IPS-20b (cell line): ENCODE data around the gene LDHAL6A.

Experiments
- H3K27ac ChIP-seq: one replicate; pipeline ENCODE4 v1.5.1; 2013; ENCODE audit warnings: low read length
- H3K27me3 ChIP-seq: 2 replicates; pipeline ENCODE4 v1.6.1; 2013; ENCODE audit warnings: mild to moderate bottlenecking, low read length, inconsistent platforms; ENCODE audit not compliant: insufficient read depth
- H3K36me3 ChIP-seq: 2 replicates; pipeline ENCODE4 v1.6.1; 2013; ENCODE audit warnings: low read depth, mild to moderate bottlenecking, inconsistent platforms, low read length, moderate library complexity; ENCODE audit not compliant: insufficient read depth
- H3K4me1 ChIP-seq: 2 replicates; pipeline ENCODE4 v1.6.1; 2013; ENCODE audit warnings: mild to moderate bottlenecking, control low read depth, inconsistent platforms, low read length, moderate library complexity; ENCODE audit not compliant: insufficient read depth
- H3K4me3 ChIP-seq: 2 replicates; pipeline ENCODE4 v1.5.1; 2013; ENCODE audit warnings: mild to moderate bottlenecking, low read length, inconsistent platforms
- H3K9ac ChIP-seq: 2 replicates; pipeline ENCODE4 v1.6.1; 2013; ENCODE audit warnings: low read depth, mild to moderate bottlenecking, inconsistent platforms, low read length, moderate library complexity
- H3K9me3 ChIP-seq: 2 replicates; pipeline ENCODE4 v1.6.1; 2013; ENCODE audit warnings: mild to moderate bottlenecking, low read depth, low read length, inconsistent platforms; ENCODE audit not compliant: insufficient read depth

The LDHAL6A gene

GRCh38 chr11:18459634-18460033, 4.0 kb downstream of the LDHAL6A start:
- H3K27ac ChIP-seq = no peak overlapping the region
- H3K4me1 ChIP-seq = no peaks in the 10 kb centered on the region
- no peaks in the 10 kb centered on the region for H3K36me3 ChIP-seq
- H3K27me3 ChIP-seq = no peaks in the 10 kb centered on the region
- no peak overlapping the region for H3K4me3 ChIP-seq
- no peaks in the 10 kb centered on the region for H3K9me3 ChIP-seq
- H3K9ac ChIP-seq = no peak overlapping the region

GRCh38 chr11:18461909-18462308, 6.3 kb downstream of the LDHAL6A start:
- H3K36me3 ChIP-seq = no peaks in the 10 kb centered on the region
- no peak overlapping the region for H3K4me3 ChIP-seq
- no peaks in the 10 kb centered on the region for H3K9me3 ChIP-seq
- H3K9ac ChIP-seq = no peak overlapping the region
- H3K27me3 ChIP-seq = no peaks in the 10 kb centered on the region
- H3K27ac ChIP-seq = no peak overlapping the region
- H3K4me1 ChIP-seq = no peaks in the 10 kb centered on the region

GRCh38 chr11:18463439-18463838, 7.8 kb downstream of the LDHAL6A start:
- no peaks in the 10 kb centered on the region for H3K27me3 ChIP-seq
- H3K4me1 ChIP-seq = no peaks in the 10 kb centered on the region
- no peak overlapping the region for H3K27ac ChIP-seq
- H3K9ac ChIP-seq = no peak overlapping the region
- no peak overlapping the region for H3K4me3 ChIP-seq
- H3K9me3 ChIP-seq = no peaks in the 10 kb centered on the region
- no peaks in the 10 kb centered on the region for H3K36me3 ChIP-seq

- no peaks in the 10 kb centered on the region for H3K4me1 ChIP-seq
- no peak overlapping the region for H3K4me3 ChIP-seq
- H3K36me3 ChIP-seq = no peaks in the 10 kb centered on the region
- no peak overlapping the region for H3K27ac ChIP-seq
- H3K9ac ChIP-seq = no peak overlapping the region
- H3K9me3 ChIP-seq = no peaks in the 10 kb centered on the region
- H3K27me3 ChIP-seq = no peaks in the 10 kb centered on the region
Observed at GRCh38 chr11:18466402-18466801, 10.7 kb downstream of the LDHAL6A start.

GRCh38 chr11:18468059-18468458, 12.4 kb downstream of the LDHAL6A start:
- H3K9ac ChIP-seq = no peak overlapping the region
- H3K4me3 ChIP-seq = no peak overlapping the region
- H3K36me3 ChIP-seq = no peaks in the 10 kb centered on the region
- H3K4me1 ChIP-seq = no peaks in the 10 kb centered on the region
- no peaks in the 10 kb centered on the region for H3K27me3 ChIP-seq
- no peaks in the 10 kb centered on the region for H3K9me3 ChIP-seq
- H3K27ac ChIP-seq = no peak overlapping the region

- no peaks in the 10 kb centered on the region for H3K36me3 ChIP-seq
- no peaks in the 10 kb centered on the region for H3K4me1 ChIP-seq
- H3K9ac ChIP-seq = no peak overlapping the region
- H3K9me3 ChIP-seq = no peaks in the 10 kb centered on the region
- H3K27ac ChIP-seq = no peak overlapping the region
- no peak overlapping the region for H3K4me3 ChIP-seq
- H3K27me3 ChIP-seq = no peaks in the 10 kb centered on the region
Observed at GRCh38 chr11:18468961-18469360, 13.3 kb downstream of the LDHAL6A start.

- no peak overlapping the region for H3K4me3 ChIP-seq
- H3K36me3 ChIP-seq = peaks cover 9% of the 10 kb centered on the region; the same call in 1 of the 2 replicates
- H3K27me3 ChIP-seq = no peaks in the 10 kb centered on the region
- H3K27ac ChIP-seq = no peak overlapping the region
- no peaks in the 10 kb centered on the region for H3K4me1 ChIP-seq
- H3K9ac ChIP-seq = no peak overlapping the region
- no peaks in the 10 kb centered on the region for H3K9me3 ChIP-seq
Observed at GRCh38 chr11:18471995-18472394, 16.3 kb downstream of the LDHAL6A start.

- Histone ChIP-seq H3K4me3 (no peak overlapping the region), H3K27ac (no peak overlapping the region), H3K27me3 (no peaks in the 10 kb centered on the region), H3K9ac (no peak overlapping the region), H3K9me3 (no peaks in the 10 kb centered on the region), H3K36me3 (peaks cover 12% of the 10 kb centered on the region; the same call in 1 of the 2 replicates), H3K4me1 (no peaks in the 10 kb centered on the region)
Observed at GRCh38 chr11:18472587-18472986, 16.9 kb downstream of the LDHAL6A start.

- Histone ChIP-seq H3K4me3 (no peak overlapping the region), H3K27me3 (no peaks in the 10 kb centered on the region), H3K4me1 (no peaks in the 10 kb centered on the region), H3K9ac (no peak overlapping the region), H3K9me3 (no peaks in the 10 kb centered on the region), H3K36me3 (peaks cover 77% of the 10 kb centered on the region), H3K27ac (no peak overlapping the region)
Observed at GRCh38 chr11:18479063-18479462, 23.4 kb downstream of the LDHAL6A start.

GRCh38 chr11:18485913-18486528, 30.4 kb downstream of the LDHAL6A start:
- Histone ChIP-seq H3K27me3 (no peaks in the 10 kb centered on the region), H3K9me3 (no peaks in the 10 kb centered on the region), H3K27ac (no peak overlapping the region), H3K9ac (no peak overlapping the region), H3K36me3 (peaks cover 68% of the 10 kb centered on the region), H3K4me1 (no peaks in the 10 kb centered on the region), H3K4me3 (no peak overlapping the region)

GRCh38 chr11:18490319-18490718, 34.7 kb downstream of the LDHAL6A start:
- peaks cover 71% of the 10 kb centered on the region for H3K36me3 ChIP-seq
- no peaks in the 10 kb centered on the region for H3K9me3 ChIP-seq
- H3K4me3 ChIP-seq = no peak overlapping the region
- H3K9ac ChIP-seq = no peak overlapping the region
- no peak overlapping the region for H3K27ac ChIP-seq
- H3K27me3 ChIP-seq = no peaks in the 10 kb centered on the region
- no peaks in the 10 kb centered on the region for H3K4me1 ChIP-seq

- H3K9me3 ChIP-seq = no peaks in the 10 kb centered on the region
- H3K4me1 ChIP-seq = no peaks in the 10 kb centered on the region
- H3K27ac ChIP-seq = no peak overlapping the region
- no peak overlapping the region for H3K4me3 ChIP-seq
- H3K9ac ChIP-seq = no peak overlapping the region
- H3K36me3 ChIP-seq = peaks cover 71% of the 10 kb centered on the region
- no peaks in the 10 kb centered on the region for H3K27me3 ChIP-seq
Observed at GRCh38 chr11:18490736-18491485, 35.3 kb downstream of the LDHAL6A start.
